ENCODE data around the gene CYB561D1. TPM values are rescaled to one million over a fixed set of nuclear protein-coding genes. Genes with fewer than 3 reads are reported as not detected.
A peak's percentile ranks its signal among the peaks of the same experiment; 100 is the strongest.

The CYB561D1 gene
- total and polyA plus RNA-seq, 9 of the 15 experiments (the other 6 are each of a cell fraction or from before 2014, with no cell fraction given): 0.71 to 7.2 (median 3.5) TPM

DNA sequence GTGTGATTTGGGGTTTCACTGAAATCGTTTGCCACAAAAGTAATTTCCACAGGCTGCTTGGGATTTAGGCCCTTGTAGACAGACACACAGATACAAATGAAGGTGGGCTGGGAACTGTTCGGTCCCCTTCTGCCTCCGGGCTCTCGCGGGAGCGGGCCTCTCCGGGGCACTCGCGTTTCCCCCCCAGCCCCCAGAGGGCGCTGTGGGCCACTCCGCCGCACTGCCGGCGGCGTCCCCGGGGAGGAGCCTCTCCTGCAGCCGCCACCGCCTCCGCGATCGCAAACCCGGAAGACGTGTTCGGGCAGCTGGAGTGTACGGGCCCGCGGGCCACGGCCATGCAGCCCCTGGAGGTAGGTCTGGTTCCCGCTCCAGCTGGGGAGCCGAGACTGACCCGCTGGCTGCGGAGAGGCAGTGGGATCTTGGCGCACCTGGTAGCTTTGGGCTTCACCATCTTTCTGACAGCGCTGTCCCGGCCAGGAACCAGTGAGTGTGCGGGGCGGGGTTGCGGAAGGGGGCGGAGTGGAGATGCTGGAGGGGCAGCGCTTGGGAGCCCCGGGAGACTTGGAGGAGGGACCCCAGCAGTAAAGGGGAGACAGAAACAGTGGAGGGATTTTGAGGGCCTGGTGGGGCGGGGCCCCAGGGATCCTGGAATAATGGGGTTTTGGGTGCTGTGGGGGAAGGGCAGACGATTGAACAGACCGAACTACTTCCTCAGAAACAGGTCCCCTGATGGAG is at the start of gene CYB561D1 (continued):
- TF ChIP-seq HMGXB4 (CRISPR knock-in tag; IDR thresholded peaks at IDR 0.05) (0 out of 2 replicates have a peak, but pooled peaks have one; percentile 48), RERE (CRISPR knock-in tag; IDR thresholded peaks at IDR 0.05; ENCODE audit: borderline replicate concordance) (no peak), HMGN3 (IDR thresholded peaks at IDR 0.05; ENCODE audit: borderline replicate concordance, extremely low read depth, insufficient read length, low read depth, low read length) (peak; percentile 93), ESRRA (IDR thresholded peaks at IDR 0.05; ENCODE audit: borderline replicate concordance, low read depth) (peak; percentile 24; the same call in 1 of the 2 replicates), C11orf30 (IDR thresholded peaks at IDR 0.05; ENCODE audit: low read depth) (peak; percentile 87), NFYB (IDR thresholded peaks at IDR 0.05; ENCODE audit: extremely low read depth, insufficient read length) (no peak), JUN (IDR thresholded peaks at IDR 0.05; ENCODE audit: borderline replicate concordance, low read depth, low read length) (no peak), JUN (CRISPR knock-in tag; IDR thresholded peaks at IDR 0.05; ENCODE audit: borderline replicate concordance) (no peak), EHMT2 (IDR thresholded peaks at IDR 0.05) (no peak)
- TF ChIP-seq, protein P1, sequence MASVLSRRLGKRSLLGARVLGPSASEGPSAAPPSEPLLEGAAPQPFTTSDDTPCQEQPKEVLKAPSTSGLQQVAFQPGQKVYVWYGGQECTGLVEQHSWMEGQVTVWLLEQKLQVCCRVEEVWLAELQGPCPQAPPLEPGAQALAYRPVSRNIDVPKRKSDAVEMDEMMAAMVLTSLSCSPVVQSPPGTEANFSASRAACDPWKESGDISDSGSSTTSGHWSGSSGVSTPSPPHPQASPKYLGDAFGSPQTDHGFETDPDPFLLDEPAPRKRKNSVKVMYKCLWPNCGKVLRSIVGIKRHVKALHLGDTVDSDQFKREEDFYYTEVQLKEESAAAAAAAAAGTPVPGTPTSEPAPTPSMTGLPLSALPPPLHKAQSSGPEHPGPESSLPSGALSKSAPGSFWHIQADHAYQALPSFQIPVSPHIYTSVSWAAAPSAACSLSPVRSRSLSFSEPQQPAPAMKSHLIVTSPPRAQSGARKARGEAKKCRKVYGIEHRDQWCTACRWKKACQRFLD (CRISPR knock-in tag; IDR thresholded peaks at IDR 0.05): no peak

All from K562 (cell line).